Trophoblast cell (in vitro differentiated cells and primary cell): ENCODE measurements around the gene RCHY1.

ENCODE experiments used
- DNase-seq, 2 donors: peaks; one replicate each; pipeline ENCODE4 v3.0.0-alpha.2; 2016
- H2AFZ ChIP-seq: 2 replicates; pipeline ENCODE4 v1.6.1; 2013; ENCODE audit warnings: low read length, moderate library complexity, mild to moderate bottlenecking; ENCODE audit not compliant: insufficient read depth, poor library complexity
- H2AK5ac ChIP-seq: 2 replicates; pipeline ENCODE4 v1.6.1; 2013; ENCODE audit warnings: mild to moderate bottlenecking, low read length
- H2BK120ac ChIP-seq: 2 replicates; pipeline ENCODE4 v1.6.1; 2013; ENCODE audit warnings: low read length, mild to moderate bottlenecking, moderate library complexity; ENCODE audit not compliant: insufficient read depth, poor library complexity
- H2BK12ac ChIP-seq: 2 replicates; pipeline ENCODE4 v1.6.1; 2013; ENCODE audit warnings: mild to moderate bottlenecking, low read length, moderate library complexity
- H2BK5ac ChIP-seq: 2 replicates; pipeline ENCODE4 v1.6.1; 2013; ENCODE audit warnings: low read length, low read depth, moderate library complexity, mild to moderate bottlenecking; ENCODE audit not compliant: poor library complexity
- H3K14ac ChIP-seq: 2 replicates; pipeline ENCODE4 v1.6.1; 2013; ENCODE audit warnings: mild to moderate bottlenecking, low read length
- H3K18ac ChIP-seq: 2 replicates; pipeline ENCODE4 v1.6.1; 2013; ENCODE audit warnings: mild to moderate bottlenecking, low read length
- H3K23ac ChIP-seq: 2 replicates; pipeline ENCODE4 v1.6.1; 2013; ENCODE audit warnings: low read length
- H3K27ac ChIP-seq: 2 replicates; pipeline ENCODE4 v1.5.1; 2013; ENCODE audit warnings: low read depth, mild to moderate bottlenecking, inconsistent platforms, low read length, moderate library complexity
- H3K27me3 ChIP-seq: 2 replicates; pipeline ENCODE4 v1.6.1; 2013; ENCODE audit warnings: inconsistent platforms, mild to moderate bottlenecking, low read length, moderate library complexity; ENCODE audit not compliant: insufficient read depth
- H3K36me3 ChIP-seq, 2 experiments: 1 replicate in 1 of 2; 2 replicates in 1 of 2; pipeline ENCODE4 v1.6.1; 2013; ENCODE audit warnings: low read length in 2 of 2, mild to moderate bottlenecking in 2 of 2, moderate library complexity in 1 of 2; ENCODE audit not compliant: insufficient read depth in 2 of 2, control insufficient read depth in 1 of 2
- H3K4ac ChIP-seq: 2 replicates; pipeline ENCODE4 v1.6.1; 2013; ENCODE audit warnings: low read depth, mild to moderate bottlenecking, low read length, moderate library complexity
- H3K4me1 ChIP-seq, 2 experiments: 1 replicate in 1 of 2; 2 replicates in 1 of 2; pipeline ENCODE4 v1.6.1; 2013; ENCODE audit warnings: low read length in 2 of 2, mild to moderate bottlenecking in 2 of 2, moderate library complexity in 1 of 2; ENCODE audit not compliant: insufficient read depth in 2 of 2, control insufficient read depth in 1 of 2
- H3K4me2 ChIP-seq: 2 replicates; pipeline ENCODE4 v1.6.1; 2013; ENCODE audit warnings: inconsistent platforms, mild to moderate bottlenecking, low read length, moderate library complexity
- H3K4me3 ChIP-seq: 2 replicates; pipeline ENCODE4 v1.5.1; 2013; ENCODE audit warnings: mild to moderate bottlenecking, low read depth, low read length, inconsistent platforms
- H3K79me1 ChIP-seq: one replicate; pipeline ENCODE4 v1.6.1; 2013; ENCODE audit warnings: low read length
- H3K79me2 ChIP-seq: 2 replicates; pipeline ENCODE4 v1.6.1; 2013; ENCODE audit warnings: low read length, mild to moderate bottlenecking; ENCODE audit not compliant: control insufficient read depth, insufficient read depth, poor library complexity
- H3K9ac ChIP-seq: 2 replicates; pipeline ENCODE4 v1.6.1; 2013; ENCODE audit warnings: mild to moderate bottlenecking, low read length
- H3K9me3 ChIP-seq: 2 replicates; pipeline ENCODE4 v1.6.1; 2013; ENCODE audit warnings: low read depth, mild to moderate bottlenecking, control low read depth, inconsistent platforms, low read length; ENCODE audit not compliant: insufficient read depth
- H4K12ac ChIP-seq: 2 replicates; pipeline ENCODE4 v1.6.1; 2013; ENCODE audit warnings: low read depth, mild to moderate bottlenecking, low read length, moderate library complexity
- H4K8ac ChIP-seq: 2 replicates; pipeline ENCODE4 v1.6.1; 2013; ENCODE audit warnings: low read depth, mild to moderate bottlenecking, low read length, moderate library complexity
- H4K91ac ChIP-seq: one replicate; pipeline ENCODE4 v1.6.1; 2013; ENCODE audit warnings: low read depth, mild to moderate bottlenecking, low read length, moderate library complexity
- WGBS: extraction: QIAGEN DNeasy Blood & Tissue Kit; methylation state at CpG from one replicate; pipeline ENCODE4 v1.1.7; 2013; ENCODE audit warnings: missing lambda C conversion rate; ENCODE audit not compliant: insufficient read length, insufficient coverage; ENCODE audit errors: extremely low coverage; 5-methylcytosine and 5-hydroxymethylcytosine counted together

Gene RCHY1

GRCh38 chr4:75470738-75471137 is 43.5 kb downstream of the RCHY1 start:
- no CpG with 5 or more reads among the region's 1 CpG for WGBS
- no peak for DNase-seq

DNA sequence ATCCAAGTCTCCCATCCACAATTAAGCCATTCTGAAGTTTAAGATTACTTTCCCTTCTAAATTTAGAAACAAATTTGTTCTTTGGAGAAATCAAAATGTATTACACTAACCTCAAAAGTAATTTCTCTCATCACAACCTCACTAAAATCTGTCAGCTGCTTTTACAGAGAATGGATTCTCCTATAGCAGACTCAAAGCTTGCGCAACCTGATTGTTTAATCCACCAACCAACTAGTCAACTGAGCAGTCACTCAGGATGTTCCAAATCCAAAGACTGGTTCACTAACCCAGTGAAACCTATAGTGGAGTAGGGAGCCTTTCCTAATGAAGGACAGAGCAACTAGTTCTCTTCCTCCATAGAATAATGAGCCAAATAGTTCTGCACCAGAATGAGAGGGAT is 44.3 kb downstream of the RCHY1 start:
- Histone ChIP-seq H2AFZ (no peak overlapping the region), H3K79me1 (no peaks in the 10 kb centered on the region), H2AK5ac (no peak overlapping the region), H3K27ac (no peak overlapping the region), H3K36me3 (no peaks in the 10 kb centered on the region), H2BK120ac (no peak overlapping the region), H2BK5ac (no peak overlapping the region), H3K18ac (no peak overlapping the region), H4K12ac (no peak overlapping the region), H4K8ac (no peak overlapping the region), H4K91ac (no peak overlapping the region), H3K4me3 (no peak overlapping the region), H3K79me2 (no peaks in the 10 kb centered on the region), H3K14ac (no peak overlapping the region), H3K4ac (no peak overlapping the region), H3K9me3 (no peaks in the 10 kb centered on the region), H3K9ac (no peak overlapping the region), H3K4me1 (no peaks in the 10 kb centered on the region), H2BK12ac (no peak overlapping the region), H3K23ac (no peak overlapping the region), H3K27me3 (no peaks in the 10 kb centered on the region), H3K4me2 (no peak overlapping the region)
- DNase-seq = no peak
- WGBS = no CpG with 5 or more reads among the region's 1 CpG

More at GRCh38 chr4:75470738-75471137, 43.5 kb downstream of the RCHY1 start:
- H3K27me3 ChIP-seq = no peaks in the 10 kb centered on the region
- H3K79me2 ChIP-seq = no peaks in the 10 kb centered on the region
- H3K36me3 ChIP-seq = no peaks in the 10 kb centered on the region
- H4K8ac ChIP-seq = no peak overlapping the region
- no peak overlapping the region for H4K12ac ChIP-seq
- H3K79me1 ChIP-seq = no peaks in the 10 kb centered on the region
- H3K4ac ChIP-seq = no peak overlapping the region
- H3K9ac ChIP-seq = no peak overlapping the region
- no peak overlapping the region for H3K23ac ChIP-seq
- H2AFZ ChIP-seq = no peak overlapping the region
- no peak overlapping the region for H4K91ac ChIP-seq
- no peak overlapping the region for H3K18ac ChIP-seq
- no peak overlapping the region for H2BK5ac ChIP-seq
- no peak overlapping the region for H3K14ac ChIP-seq
- H2AK5ac ChIP-seq = no peak overlapping the region
- H2BK120ac ChIP-seq = no peak overlapping the region
- no peak overlapping the region for H3K4me2 ChIP-seq
- H3K27ac ChIP-seq = no peak overlapping the region
- no peaks in the 10 kb centered on the region for H3K9me3 ChIP-seq
- H3K4me3 ChIP-seq = no peak overlapping the region
- H2BK12ac ChIP-seq = no peak overlapping the region
- no peaks in the 10 kb centered on the region for H3K4me1 ChIP-seq

DNA sequence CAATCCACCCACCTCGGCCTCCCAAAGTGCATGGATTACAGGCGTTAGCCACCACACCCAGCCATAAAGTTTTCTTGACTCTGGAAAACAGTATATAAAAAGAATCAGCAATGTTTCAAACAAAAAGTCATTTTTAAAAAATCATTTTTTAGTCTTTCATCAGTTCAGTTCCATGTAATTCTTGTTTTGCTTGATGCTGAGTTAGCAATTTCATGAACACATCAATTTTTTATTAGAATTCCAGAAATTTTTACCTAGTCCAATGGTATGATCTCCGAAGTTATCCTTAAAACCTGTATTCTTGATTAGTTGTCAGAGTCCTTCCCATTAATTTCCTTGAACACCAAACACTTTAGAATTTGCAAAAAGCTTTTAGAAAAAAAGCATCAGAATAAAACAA is 56.8 kb downstream of the RCHY1 start:
- Histone ChIP-seq H3K36me3 (no peaks in the 10 kb centered on the region), H3K27ac (no peak overlapping the region), H3K14ac (no peak overlapping the region), H4K91ac (no peak overlapping the region), H4K8ac (no peak overlapping the region), H3K4me1 (no peaks in the 10 kb centered on the region), H3K9ac (no peak overlapping the region), H2BK5ac (no peak overlapping the region), H3K23ac (no peak overlapping the region), H3K9me3 (peaks cover 2% of the 10 kb centered on the region), H3K4me2 (no peak overlapping the region), H4K12ac (no peak overlapping the region), H3K27me3 (no peaks in the 10 kb centered on the region), H3K4ac (no peak overlapping the region), H2AFZ (no peak overlapping the region), H2BK120ac (no peak overlapping the region), H2BK12ac (no peak overlapping the region), H2AK5ac (no peak overlapping the region), H3K4me3 (no peak overlapping the region), H3K79me2 (no peaks in the 10 kb centered on the region), H3K18ac (no peak overlapping the region), H3K79me1 (no peaks in the 10 kb centered on the region)
- no peak for DNase-seq
- no CpG with 5 or more reads among the region's 3 CpGs for WGBS

DNA sequence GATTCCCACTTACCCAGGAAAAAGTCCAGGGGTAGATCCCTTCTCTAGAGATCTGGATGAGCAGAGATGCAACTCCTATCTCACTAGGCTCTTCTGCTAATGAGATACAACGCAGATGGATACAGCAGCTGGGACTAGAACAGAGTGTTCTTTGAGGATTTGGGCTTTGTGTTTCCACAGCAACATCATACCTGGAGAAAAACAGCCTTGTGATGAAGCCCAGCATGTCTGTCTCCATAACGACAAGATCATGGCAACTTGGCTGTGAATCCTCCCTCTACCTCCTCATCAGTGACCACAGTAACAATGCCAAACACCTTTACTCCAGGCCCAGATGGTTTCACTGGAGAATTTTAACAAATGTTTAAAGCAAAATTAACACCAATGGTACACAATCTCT is 80.1 kb downstream of the RCHY1 start:
- no CpG with 5 or more reads among the region's 2 CpGs for WGBS
- H3K9ac ChIP-seq = no peak overlapping the region
- no peak overlapping the region for H3K4me3 ChIP-seq
- no peak overlapping the region for H4K12ac ChIP-seq
- no peaks in the 10 kb centered on the region for H3K36me3 ChIP-seq
- H3K79me1 ChIP-seq = no peaks in the 10 kb centered on the region
- H3K14ac ChIP-seq = no peak overlapping the region
- H3K27me3 ChIP-seq = no peaks in the 10 kb centered on the region
- H3K27ac ChIP-seq = no peak overlapping the region
- H3K79me2 ChIP-seq = no peaks in the 10 kb centered on the region
- no peaks in the 10 kb centered on the region for H3K9me3 ChIP-seq
- no peak for DNase-seq
- no peak overlapping the region for H4K8ac ChIP-seq
- H2AFZ ChIP-seq = no peak overlapping the region
- H3K18ac ChIP-seq = no peak overlapping the region
- no peak overlapping the region for H2BK12ac ChIP-seq
- no peak overlapping the region for H3K4ac ChIP-seq
- H2AK5ac ChIP-seq = no peak overlapping the region
- H2BK120ac ChIP-seq = no peak overlapping the region
- H3K23ac ChIP-seq = no peak overlapping the region
- no peaks in the 10 kb centered on the region for H3K4me1 ChIP-seq
- H4K91ac ChIP-seq = no peak overlapping the region
- H3K4me2 ChIP-seq = no peak overlapping the region
- no peak overlapping the region for H2BK5ac ChIP-seq
